SU-DHL-6 (cell line): Measurements from ENCODE around the gene TP53I13.

Experiments
- H2AFZ ChIP-seq: fragments of 200-600 bp; sonication (generic); 2 replicates; pipeline ENCODE4 v1.6.1; 2014; ENCODE audit warnings: low read depth, mild to moderate bottlenecking, moderate library complexity, mixed read lengths, antibody characterized with exemption, low read length; ENCODE audit not compliant: severe bottlenecking
- H3F3A ChIP-seq: fragments of 200-600 bp; shearing (Covaris generic); 2 replicates; pipeline ENCODE4 v1.6.0; 2016; ENCODE audit warnings: antibody characterized with exemption, mild to moderate bottlenecking; ENCODE audit not compliant: insufficient read depth
- H3K27ac ChIP-seq: fragments of 200-600 bp; sonication (generic); 2 replicates; pipeline ENCODE4 v1.5.1; 2016; ENCODE audit warnings: low read depth, mild to moderate bottlenecking, low read length, moderate library complexity, mixed read lengths
- H3K27me3 ChIP-seq: fragments of 200-600 bp; sonication (generic), shearing (Covaris generic); 2 replicates; pipeline ENCODE4 v1.6.0; 2014; ENCODE audit warnings: mild to moderate bottlenecking, low read length
- H3K36me3 ChIP-seq: fragments of 200-600 bp; sonication (generic); 2 replicates; pipeline ENCODE4 v1.6.1; 2014; ENCODE audit warnings: mild to moderate bottlenecking, low read length, mixed read lengths
- H3K4me2 ChIP-seq: fragments of 300-600, 200-600 bp; shearing (Covaris generic), sonication (generic); 2 replicates; pipeline ENCODE4 v1.6.0; 2014; ENCODE audit warnings: low read length, low read depth, mild to moderate bottlenecking; ENCODE audit not compliant: poor library complexity, severe bottlenecking
- H3K4me3 ChIP-seq: fragments of 200-600 bp; sonication (generic); 2 replicates; pipeline ENCODE4 v1.5.1; 2014; ENCODE audit warnings: antibody characterized with exemption, low read length, mild to moderate bottlenecking, mixed read lengths; ENCODE audit not compliant: insufficient read depth, poor library complexity, severe bottlenecking
- H3K79me2 ChIP-seq: fragments of 200-600 bp; sonication (generic); 2 replicates; pipeline ENCODE4 v1.6.1; 2014; ENCODE audit warnings: mild to moderate bottlenecking, low read length, moderate library complexity; ENCODE audit not compliant: insufficient read depth
- H3K9ac ChIP-seq: fragments of 200-600 bp; sonication (generic); 2 replicates; pipeline ENCODE4 v1.7.0; 2014; ENCODE audit warnings: mild to moderate bottlenecking, low read length
- H3K9me2 ChIP-seq: fragments of 200-600 bp; sonication (generic); replicated peaks from 2 replicates; pipeline ENCODE4 v1.6.1; 2014; ENCODE audit warnings: low read length; ENCODE audit not compliant: insufficient read depth
- H3K9me3 ChIP-seq: fragments of 200-600 bp; sonication (generic); 2 replicates; pipeline ENCODE4 v1.6.1; 2014; ENCODE audit warnings: low read length, mixed read lengths; ENCODE audit not compliant: insufficient read depth
- H4K20me1 ChIP-seq: fragments of 200-600 bp; sonication (generic); 2 replicates; pipeline ENCODE4 v1.6.1; 2014; ENCODE audit warnings: low read depth, mild to moderate bottlenecking, antibody characterized with exemption, low read length, moderate library complexity, mixed read lengths
- CTCF ChIP-seq: fragments of 200-600 bp; sonication (generic); IDR thresholded peaks from one replicate; pipeline ENCODE4 v1.5.1; 2017; ENCODE audit warnings: antibody characterized with exemption, mild to moderate bottlenecking, low read length, moderate library complexity; ENCODE audit not compliant: insufficient read depth, poor library complexity, severe bottlenecking
- EZH2phosphoT487 ChIP-seq: fragments of 200-600 bp; sonication (generic), shearing (Covaris generic); conservative IDR thresholded peaks from 2 replicates; pipeline ENCODE4 v1.6.1; 2018; ENCODE audit warnings: mild to moderate bottlenecking, antibody characterized with exemption, low read length, moderate library complexity, mixed read lengths

The TP53I13 gene

GRCh38 chr17:29615492-29616299, 47.2 kb downstream of the TP53I13 start:
- H3K27ac ChIP-seq, result no peak overlapping the region
- H3K36me3 ChIP-seq, result no peaks in the 10 kb centered on the region
- H4K20me1 ChIP-seq, result no peaks in the 10 kb centered on the region
- no peaks in the 10 kb centered on the region for H3K9me2 ChIP-seq
- no peaks in the 10 kb centered on the region for H3K9me3 ChIP-seq
- no peaks in the 10 kb centered on the region for H3K27me3 ChIP-seq
- H2AFZ ChIP-seq, result no peak overlapping the region
- H3K9ac ChIP-seq, result peak overlapping the region; percentile 30; the same call in 1 of the 2 replicates
- TF ChIP-seq EZH2phosphoT487 (no peak), CTCF (no peak)
- peak overlapping the region; percentile 59 for H3K4me2 ChIP-seq
- no peaks in the 10 kb centered on the region for H3F3A ChIP-seq
- H3K4me3 ChIP-seq, result peak overlapping the region; percentile 47
- no peaks in the 10 kb centered on the region for H3K79me2 ChIP-seq

GRCh38 chr17:29616300-29617048, 48.0 kb downstream of the TP53I13 start:
- TF ChIP-seq EZH2phosphoT487 (no peak), CTCF (no peak)
- Histone ChIP-seq H3K9ac (peak overlapping the region; percentile 30; the same call in 1 of the 2 replicates), H3K27me3 (no peaks in the 10 kb centered on the region), H3K4me2 (peak overlapping the region; percentile 59), H3F3A (no peaks in the 10 kb centered on the region), H4K20me1 (no peaks in the 10 kb centered on the region), H2AFZ (no peak overlapping the region), H3K9me2 (no peaks in the 10 kb centered on the region), H3K9me3 (no peaks in the 10 kb centered on the region), H3K36me3 (no peaks in the 10 kb centered on the region), H3K4me3 (no peak overlapping the region), H3K27ac (no peak overlapping the region), H3K79me2 (no peaks in the 10 kb centered on the region)

GRCh38 chr17:29617125-29617480, 48.6 kb downstream of the TP53I13 start:
- no peaks in the 10 kb centered on the region for H3K79me2 ChIP-seq
- H3K36me3 ChIP-seq, result no peaks in the 10 kb centered on the region
- no peaks in the 10 kb centered on the region for H4K20me1 ChIP-seq
- H3K9me2 ChIP-seq, result no peaks in the 10 kb centered on the region
- H3K27ac ChIP-seq, result no peak overlapping the region
- no peaks in the 10 kb centered on the region for H3K27me3 ChIP-seq
- H3K9ac ChIP-seq, result peak overlapping the region; percentile 51
- TF ChIP-seq EZH2phosphoT487, result no peak
- TF ChIP-seq CTCF, result peak; percentile 91
- no peaks in the 10 kb centered on the region for H3F3A ChIP-seq
- H2AFZ ChIP-seq, result peak overlapping the region; percentile 84
- H3K4me3 ChIP-seq, result peak overlapping the region; percentile 9
- H3K4me2 ChIP-seq, result peak overlapping the region; percentile 47
- H3K9me3 ChIP-seq, result no peaks in the 10 kb centered on the region
